GM21526 (cell line): ENCODE results near the gene QTRT2.

Source experiments
- ATAC-seq: cut with Tn5 transposase; IDR thresholded peaks from one replicate; pipeline ENCODE4 v1.9.1; 2021; ENCODE audit warnings: moderate library complexity; ENCODE audit not compliant: unreplicated experiment, low FRiP score

The QTRT2 gene

DNA sequence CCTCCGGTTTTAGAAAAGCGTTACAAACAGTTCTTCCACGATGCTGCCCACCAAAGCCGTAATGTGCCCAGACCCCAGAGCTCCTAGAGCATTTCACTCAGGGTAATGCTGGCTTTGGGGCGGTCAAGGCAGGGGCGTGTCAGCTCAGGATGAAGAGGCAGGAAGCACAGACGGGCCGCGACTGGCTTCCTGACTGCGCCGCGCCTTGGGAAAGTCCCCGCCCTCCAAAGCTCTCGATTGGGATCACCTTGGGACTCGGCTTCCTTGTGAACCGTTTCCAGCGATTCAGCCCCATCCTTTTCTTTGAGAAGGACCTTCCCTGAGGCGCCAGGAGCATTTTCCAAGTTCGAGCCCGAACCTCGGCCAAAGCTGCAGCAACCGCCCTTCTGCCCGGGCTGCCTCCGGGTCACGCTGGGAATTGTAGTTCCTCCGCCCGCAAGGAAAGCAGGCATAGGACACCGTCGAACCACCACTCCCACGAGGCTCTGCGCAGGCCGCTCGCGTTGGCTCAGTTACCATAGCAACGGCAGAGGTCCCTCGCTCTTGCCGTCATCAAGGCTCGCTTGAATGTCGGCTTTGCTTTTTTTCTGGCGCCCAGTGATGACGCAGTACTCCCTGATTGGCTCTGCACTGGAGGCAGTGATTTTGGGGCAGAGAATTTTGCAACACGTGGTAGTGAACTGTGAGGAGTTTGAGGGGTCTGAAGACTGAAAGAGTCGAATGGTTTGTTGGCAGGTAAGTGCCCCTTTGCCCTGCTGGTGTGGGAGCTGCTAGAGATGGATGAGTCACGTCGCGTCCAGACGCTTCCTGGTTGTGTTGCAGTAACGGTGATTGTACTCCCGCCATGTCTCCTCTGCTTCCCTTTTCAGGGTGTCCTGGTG is at the start of gene QTRT2, which contains the start of gene CCDC191:
QTRT2 (plus strand) TSS at position 608 of the 881 bp plus-strand sequence. CDS start 8,521 bp downstream, outside the sequence.
CCDC191 (minus strand) TSS at position 397 of the 881 bp plus-strand sequence; CDS start at position 337, 60 bp downstream.
- peak; percentile 96 for ATAC-seq

DNA sequence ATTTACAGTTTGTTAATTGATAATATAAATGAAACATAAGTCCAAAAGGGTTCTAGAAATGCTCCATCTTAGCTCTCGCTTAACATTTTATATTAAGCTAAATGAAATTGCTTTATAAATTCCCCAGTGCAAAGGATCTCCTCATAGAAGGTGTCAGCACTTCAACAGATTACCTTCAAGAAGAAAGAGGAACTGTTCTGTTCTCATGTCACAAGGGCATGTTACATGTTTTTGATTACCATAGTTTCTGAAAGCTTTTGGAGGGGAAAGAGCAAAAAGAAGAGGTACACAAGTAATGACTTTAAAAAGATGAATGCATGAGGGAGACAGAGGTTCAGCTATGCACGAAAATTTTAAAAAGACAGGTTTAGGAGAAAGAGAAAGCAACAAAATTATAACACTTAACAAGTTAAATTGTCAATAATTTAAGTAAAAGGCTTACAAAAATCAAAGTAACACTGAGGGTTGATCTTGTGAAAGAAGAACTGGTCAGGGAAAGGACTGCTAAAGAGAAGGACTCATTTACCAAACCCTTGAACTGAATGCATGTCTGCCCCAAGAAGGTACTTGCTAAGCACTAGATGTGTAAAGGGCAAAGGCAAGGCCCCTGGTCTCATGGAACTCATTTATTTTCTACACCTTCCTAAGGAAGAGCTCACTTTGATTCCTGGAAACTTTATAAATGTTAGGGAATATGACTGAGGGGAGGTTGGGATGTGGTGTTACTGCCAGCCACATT is 45.3 kb upstream of the QTRT2 start:
- peak; percentile 79 for ATAC-seq

DNA sequence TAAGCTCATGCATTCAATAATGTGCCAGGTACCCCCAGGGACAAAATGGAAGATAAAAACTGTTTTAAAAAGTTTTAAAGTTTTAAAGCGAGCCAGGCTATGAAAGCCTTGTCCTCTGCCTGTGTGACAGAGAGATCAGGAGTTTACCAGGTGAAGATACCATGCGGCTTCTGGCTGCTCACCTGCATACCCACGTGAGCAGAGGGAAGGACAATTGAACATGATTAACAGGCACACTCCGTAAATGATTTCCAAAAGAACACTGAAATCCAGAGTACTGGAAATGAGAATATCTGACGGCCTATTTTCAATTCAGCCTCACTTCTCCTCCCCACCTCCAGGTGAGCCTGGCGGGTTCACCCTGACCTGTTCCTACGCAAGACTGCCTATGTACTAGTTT is 42.3 kb upstream of the QTRT2 start:
- no peak for ATAC-seq

DNA sequence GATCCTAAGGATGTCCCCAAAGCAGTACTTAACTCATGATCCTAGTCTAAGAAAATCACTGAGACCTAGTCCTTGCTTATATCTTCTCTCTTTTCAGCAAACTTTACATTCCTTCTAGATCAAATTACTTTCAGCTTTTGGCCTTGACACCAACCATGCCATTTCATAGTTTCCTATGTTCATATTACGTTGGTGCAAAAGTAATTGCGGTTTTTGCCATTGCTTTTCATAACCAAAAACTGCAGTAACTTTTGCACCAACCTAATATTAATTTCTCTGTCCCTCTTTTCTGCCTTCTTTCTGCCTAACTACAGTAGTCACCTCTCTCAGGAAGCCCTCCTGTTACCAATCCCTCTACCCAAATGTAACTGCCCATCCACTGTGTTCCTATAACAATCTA is 37.1 kb upstream of the QTRT2 start:
- ATAC-seq = no peak

DNA sequence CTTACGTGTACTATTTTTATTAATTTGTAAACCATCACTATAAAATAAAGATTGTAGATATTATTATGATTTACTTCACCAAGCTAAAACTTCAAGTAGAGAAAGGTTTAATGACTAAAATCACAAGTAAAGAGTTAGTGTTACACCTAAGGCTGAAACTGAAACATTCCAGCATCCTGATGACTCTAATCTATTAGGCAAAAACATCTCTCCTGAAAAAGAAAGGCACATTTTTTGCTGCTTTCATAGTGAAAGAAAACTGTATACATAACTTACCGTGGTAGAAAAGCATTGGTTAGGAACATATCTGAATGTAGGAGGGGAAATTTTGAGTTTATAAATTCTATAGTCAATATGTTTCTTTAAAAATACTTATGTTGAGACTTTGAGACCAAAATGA is 35.6 kb upstream of the QTRT2 start:
- ATAC-seq = no peak

DNA sequence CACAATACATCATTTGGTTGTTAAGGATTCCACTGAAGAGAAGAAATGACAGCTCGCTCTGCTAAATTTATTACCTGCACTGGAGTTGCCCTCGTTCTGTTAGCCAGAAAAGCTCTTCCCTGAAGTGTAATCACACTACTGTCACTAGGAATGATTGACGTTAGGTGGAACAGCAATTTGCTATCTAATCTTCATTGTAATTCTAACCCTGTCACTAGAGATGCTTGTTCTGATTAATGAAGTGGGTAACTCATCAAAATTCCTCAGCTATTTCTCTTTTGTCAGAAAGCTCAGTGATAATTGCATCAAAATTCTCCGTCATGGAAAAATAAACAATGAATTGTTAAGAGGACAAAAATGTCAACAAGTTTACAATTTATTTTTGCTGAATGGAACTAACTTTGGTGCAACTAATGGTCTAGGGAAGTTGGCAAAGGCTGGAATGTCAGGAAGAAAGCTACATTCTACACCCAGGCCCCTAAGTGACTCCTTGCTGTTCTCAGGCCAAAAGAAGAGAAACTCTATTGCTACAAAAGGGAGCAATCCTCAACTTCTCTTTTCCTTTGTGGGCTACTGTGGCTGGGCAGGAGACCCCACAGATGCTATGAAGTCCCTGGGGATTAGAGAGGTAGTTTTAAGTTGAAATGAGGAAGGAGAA is 34.3 kb upstream of the QTRT2 start:
- no peak for ATAC-seq

DNA sequence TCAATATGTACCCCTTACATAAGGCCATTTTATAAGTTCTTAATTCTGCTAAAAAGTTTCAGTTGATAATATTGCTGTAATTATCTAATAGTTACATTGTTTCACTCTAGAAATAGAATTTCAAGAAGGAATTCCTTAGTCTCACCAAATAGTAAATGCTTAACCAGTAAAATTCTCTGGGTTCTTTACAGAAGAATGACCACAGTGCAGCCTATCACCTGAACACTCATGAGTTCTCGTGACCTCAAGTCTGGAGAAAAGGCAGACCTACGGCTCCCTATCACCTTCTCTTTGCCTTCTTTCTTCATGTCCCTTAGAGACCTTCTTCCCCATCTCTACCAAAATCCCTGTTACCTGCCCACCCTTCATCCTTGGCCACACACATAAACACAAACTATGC is 31.1 kb upstream of the QTRT2 start:
- no peak for ATAC-seq

DNA sequence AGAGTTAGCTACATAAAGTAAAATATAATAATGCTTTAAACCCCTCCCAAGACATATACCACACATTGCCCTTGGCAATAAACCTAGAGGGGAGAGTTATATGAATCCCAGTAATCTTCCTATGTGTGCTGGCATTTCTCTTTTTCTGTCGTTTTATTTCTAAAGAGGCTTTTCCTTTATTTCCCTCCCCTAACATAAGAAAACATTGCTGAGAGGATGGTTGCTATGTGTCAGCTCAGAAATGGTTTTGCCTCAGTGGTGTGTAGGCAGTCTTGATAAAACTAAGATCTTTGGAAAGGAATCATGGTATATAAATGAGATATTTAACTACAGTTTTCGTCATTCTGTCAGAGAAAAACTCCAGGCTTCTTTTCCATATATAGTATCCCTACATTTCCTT is 30.2 kb upstream of the QTRT2 start:
- ATAC-seq = no peak

DNA sequence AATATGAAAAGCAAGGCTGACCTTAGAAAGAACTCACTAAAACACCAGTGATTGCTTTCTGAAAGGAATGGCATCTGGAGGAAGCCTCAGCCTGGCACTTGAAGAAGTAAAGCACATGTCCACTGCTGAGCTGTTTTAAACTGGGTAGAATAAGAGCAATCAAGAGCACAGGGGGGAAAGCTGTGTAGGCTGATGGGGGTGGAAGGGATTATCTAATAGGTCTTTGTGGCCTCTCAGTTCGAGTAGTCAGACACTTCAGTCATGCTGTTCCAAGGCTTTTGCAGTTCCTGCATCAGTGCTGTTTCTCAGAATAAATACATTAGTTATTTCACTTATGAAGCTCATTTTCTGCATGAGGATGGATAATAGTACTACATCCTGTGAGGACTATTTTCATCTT is 22.8 kb upstream of the QTRT2 start:
- ATAC-seq = no peak

DNA sequence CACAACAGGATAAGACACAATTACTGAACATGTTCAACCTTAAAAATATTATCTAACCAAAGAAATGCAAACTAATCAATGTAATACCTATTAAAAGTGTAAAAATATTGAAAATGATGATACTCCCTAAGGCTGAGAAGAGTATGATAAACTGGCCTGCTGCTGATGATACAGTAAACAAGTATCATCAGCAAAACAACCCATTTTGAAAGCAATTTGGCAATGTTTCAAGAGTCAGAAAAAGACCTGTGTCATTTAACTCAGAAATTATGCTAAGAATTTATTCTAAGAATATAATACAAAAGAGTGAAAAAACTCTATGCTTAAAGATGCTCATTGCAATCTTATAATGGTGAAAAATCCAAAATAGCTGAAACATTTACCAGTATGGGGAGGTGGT is 22.3 kb upstream of the QTRT2 start:
- no peak for ATAC-seq

DNA sequence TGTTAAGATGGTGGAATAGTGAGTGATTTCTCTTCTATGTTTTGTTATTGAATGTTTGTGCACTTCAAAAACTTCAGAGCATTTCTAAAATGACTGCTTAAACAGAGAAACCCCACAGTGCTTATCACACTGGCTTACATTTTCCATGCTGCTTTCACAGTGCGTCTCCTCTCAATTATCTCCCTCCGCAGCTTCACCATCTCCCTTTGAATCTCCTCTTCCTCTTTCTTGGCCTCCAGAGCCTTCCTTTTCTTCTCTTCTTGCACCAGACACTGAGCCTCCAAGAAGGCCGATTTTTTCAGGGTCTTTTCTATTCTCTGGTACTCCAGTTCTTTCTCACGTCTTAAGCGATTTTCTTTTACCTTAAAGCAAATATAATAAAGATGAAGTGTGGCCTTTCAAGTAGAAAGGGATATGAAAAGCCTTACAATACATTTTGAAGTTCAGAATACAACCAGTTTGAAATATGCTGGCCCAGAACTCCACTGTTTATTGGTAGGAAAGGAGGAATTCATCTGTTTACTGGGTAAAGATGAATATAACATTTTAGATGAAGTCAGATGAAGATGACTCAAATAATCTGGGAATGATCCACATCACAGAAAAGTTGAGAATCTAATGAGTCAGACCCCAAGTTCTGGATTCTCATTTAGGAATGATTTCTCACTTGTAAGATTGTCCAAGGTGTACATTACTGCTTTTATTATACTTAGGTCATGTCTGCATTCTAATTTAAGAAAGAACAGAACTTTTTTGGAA is 21.6 kb upstream of the QTRT2 start:
- ATAC-seq = no peak

DNA sequence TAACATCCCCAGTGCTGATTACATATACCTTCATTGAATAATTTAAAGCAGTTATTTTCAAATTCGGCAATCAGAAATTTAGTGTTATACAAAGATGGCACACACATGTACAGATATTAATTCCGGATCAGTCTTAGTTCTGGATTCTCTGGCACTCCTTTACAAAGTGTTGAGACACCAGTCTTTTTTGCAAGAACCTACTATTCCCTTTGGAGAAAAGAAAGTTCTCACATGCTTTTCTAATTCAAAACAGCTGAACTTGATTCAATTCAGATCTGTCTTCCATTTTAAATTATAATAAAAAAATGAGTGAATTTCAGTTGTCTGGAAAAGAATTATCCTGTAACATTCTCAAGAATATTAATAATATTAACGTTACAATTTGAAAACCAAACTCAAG is 20.6 kb upstream of the QTRT2 start:
- no peak for ATAC-seq

DNA sequence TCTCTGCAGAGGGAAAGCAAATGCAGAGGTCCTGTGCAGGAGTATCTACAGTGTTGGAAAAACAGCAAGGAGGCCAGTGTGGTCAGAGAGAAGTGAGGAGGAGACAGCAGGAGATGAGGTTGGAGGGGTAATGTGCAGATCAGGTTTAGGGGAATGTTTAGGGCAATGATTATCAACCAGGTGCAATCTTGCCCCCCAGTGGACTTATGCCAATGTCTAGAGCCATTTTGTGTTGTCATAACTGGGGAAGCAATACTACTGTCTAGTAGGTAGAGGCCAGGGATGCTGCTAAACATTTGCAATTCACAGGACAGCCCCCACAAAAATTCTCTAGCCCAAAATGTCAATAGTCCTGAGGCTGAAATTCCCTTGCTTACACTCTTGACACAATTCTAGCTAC is 13.3 kb upstream of the QTRT2 start:
- ATAC-seq = no peak

DNA sequence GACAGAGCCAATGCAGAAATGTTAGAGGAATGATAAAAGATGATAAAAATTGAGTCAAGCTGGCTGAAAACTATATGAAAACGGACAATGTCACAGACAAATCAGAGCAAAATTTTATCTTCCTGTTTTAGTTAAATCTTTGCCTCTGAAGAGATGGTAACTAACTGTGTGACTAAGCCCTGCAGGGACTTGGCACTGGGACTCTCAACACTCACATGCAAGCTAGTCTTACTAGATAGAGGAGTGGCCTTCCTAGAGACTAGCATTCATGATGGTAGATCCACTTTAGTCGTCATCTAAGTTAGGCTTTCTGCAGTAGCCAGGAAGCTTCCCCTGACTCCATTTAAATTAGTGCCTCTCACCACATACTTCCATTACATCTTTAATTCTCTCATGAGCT is 4.3 kb upstream of the QTRT2 start:
- no peak for ATAC-seq

DNA sequence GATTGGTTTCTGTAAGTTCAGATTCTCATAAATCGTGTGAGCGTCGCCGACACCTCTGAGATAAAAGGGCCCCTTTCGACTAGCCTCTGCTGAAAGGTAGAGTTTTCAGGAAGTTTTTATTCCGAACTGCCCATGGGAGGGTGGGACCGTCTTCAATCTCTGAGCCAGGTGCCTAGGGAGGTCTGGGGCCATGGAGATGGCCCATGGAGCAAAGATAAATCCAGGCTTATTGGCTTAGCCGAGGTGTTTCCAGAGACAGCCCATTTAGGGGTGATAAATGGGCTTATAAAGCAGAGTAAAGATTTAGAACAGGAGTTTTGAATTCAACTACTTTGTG is 442 bp downstream of the QTRT2 start:
- peak; percentile 4 for ATAC-seq

DNA sequence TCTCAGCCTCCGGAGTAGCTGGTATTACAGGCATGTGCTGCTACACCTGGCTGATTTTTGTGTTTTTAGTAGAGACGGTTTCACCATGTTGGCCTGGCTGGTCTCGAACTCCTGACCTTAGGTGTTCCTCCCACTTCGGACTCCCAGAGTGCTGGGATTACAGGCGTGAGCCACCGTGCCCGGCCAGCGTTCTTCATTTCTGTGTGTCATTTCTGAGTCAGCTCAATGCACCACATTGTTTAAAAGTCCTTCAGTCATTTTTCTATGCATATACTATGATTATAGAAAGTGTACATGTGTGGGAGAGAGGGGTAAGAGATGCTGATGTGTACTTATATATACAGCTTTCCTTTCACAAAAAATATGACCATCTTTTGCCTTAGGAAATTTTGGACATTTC is 2.1 kb downstream of the QTRT2 start:
- ATAC-seq = no peak

DNA sequence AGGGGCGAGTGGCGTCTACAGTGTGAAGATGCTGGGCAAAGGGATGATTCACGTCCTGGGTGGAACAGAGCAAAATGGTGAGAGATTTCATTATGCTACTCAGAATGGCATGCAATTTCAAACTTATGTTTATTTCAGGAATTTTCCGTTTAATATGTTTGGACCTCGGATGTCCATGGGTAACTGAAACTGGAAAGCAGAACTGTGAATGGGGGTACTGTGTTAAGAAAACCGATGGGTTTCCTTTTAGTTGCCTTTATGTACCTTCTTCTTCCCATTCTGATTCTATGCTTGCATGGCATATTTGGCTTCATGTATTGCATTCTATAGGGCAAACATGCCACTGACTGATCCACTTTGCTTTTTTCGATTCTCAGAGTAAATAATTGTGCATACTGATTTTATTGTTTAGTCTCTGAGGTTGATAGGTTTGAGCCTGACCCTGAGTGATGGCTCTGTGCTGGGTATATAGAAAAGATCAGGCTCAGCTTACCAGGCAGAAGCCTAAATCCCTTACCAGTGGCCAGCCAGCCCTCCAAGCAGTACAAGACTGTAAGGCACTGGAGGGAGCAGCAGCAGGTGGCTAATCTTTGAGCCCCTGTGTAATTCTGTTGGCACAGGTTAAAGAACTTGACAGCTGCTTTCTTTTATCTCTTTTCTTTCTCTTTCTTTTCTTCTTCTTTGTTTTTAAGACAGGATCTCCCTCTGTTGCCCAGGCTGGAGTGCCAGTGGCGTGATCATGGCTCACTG is 4.5 kb downstream of the QTRT2 start:
- ATAC-seq = no peak

DNA sequence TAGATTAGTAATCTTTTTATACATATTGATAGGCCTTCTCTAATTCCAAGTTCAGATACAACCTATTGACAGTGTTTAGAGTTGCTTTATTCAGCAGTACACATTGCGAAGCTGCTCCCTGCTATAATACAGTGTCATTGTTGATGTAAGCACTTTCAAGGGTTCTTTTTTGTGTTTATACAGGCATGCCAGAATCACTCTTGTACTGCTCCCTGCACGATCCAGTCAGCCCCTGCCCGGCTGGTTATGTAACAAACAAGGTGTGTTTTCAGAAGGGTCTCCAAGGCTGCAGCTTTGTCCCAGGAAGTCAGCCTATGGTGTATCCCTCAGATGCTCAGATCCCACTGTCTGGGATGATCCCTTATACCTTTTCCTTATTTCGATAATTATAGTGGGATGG is 11.3 kb downstream of the QTRT2 start:
- no peak for ATAC-seq

DNA sequence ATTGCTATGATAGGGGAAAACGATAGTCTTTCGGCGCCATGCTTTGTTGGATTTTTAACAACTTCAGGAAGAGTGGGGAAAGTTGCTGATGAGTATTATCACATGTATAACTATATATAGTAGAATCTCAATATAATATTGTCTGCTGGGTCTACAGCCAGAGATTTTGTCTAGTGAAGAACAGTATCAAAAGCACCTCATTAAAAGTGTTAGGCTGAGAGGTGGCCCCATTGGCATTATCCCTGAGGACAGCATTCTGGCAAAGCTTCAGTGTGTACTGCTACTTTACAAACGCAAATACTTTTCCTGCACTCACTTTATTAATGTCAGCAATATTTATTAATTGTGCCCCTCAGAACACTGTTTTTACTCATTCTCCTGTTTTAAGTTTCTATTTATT is 11.8 kb downstream of the QTRT2 start:
- ATAC-seq = no peak

DNA sequence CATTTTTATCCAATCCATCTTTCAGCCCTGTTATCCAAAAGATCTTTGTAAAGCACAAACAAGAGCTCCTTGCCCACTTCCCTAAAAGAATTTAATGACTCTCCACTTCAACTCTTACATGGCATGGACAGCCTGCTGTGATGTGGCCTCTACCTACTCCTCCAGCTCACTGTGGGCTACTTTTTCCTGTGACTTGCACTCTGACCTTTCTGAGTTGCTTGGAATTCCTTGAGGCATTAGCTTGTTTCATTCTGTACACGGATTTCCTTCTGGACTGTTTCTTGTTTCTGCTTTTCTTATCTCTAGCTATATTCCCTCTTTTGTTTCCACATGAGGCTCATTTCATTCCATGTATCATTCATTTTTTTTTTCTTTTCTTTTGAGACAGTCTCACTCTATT is 15.2 kb downstream of the QTRT2 start:
- ATAC-seq = no peak
